Right lobe of liver (tissue), 4 donors: ENCODE data around the gene ROPN1L.

Source experiments
- CTCF ChIP-seq, 4 donors: fragments of 200-600 bp in 3 of 4; fragments of 450-650 bp in 1 of 4; IDR thresholded peaks; one replicate each; pipeline versions ENCODE4 v1.5.1 to v1.8.0; 2016 to 2022; ENCODE audit warnings: antibody characterized with exemption in 4 of 4, mild to moderate bottlenecking in 2 of 4
- POLR2A ChIP-seq: fragments of 450-650 bp; IDR thresholded peaks from one replicate; pipeline ENCODE4 v1.6.1; 2017; ENCODE audit warnings: antibody characterized with exemption, mild to moderate bottlenecking
- donor health status: DM: no; HTN: no; CAD: no.
- donor health status: DM: no; HTN: no; CAD: no.
- donor health status: DM: no; HTN: yes; CAD: no.

- no peak for TF ChIP-seq CTCF (IDR thresholded peaks at IDR 0.05)
- TF ChIP-seq POLR2A, result no peak
These were observed 40.2 kb upstream of the ROPN1L start for GRCh38 chr5:10401498-10401897.
